Astrocyte (in vitro differentiated cells and primary cell): ENCODE measurements around the gene GALNT2. TPM values are rescaled to one million over a fixed set of nuclear protein-coding genes. Genes with fewer than 3 reads are reported as not detected.
A peak's percentile ranks its signal among the peaks of the same experiment; 100 is the strongest.

Source experiments
- DNase-seq: peaks from one replicate; pipeline ENCODE4 v3.0.0-alpha.2; 2010; ENCODE audit warnings: low read depth
- FAIRE-seq: peaks from 2 replicates; lab custom pipeline; 2011; peaks lifted over from hg19 to GRCh38; lab: Jason Lieb, UNC
- H2AFZ ChIP-seq: 2 replicates; pipeline ENCODE4 v1.6.0; 2012; ENCODE audit warnings: low read depth, low read length, inconsistent platforms
- H3K27ac ChIP-seq: 2 replicates; pipeline ENCODE4 v1.5.1; 2011; ENCODE audit warnings: low read depth, low read length, inconsistent platforms
- H3K27me3 ChIP-seq: 2 replicates; pipeline ENCODE4 v1.6.0; 2011; ENCODE audit warnings: low read length, inconsistent platforms; ENCODE audit not compliant: insufficient read depth
- H3K36me3 ChIP-seq: 2 replicates; pipeline ENCODE4 v1.5.1; 2011; ENCODE audit warnings: low read length, inconsistent platforms; ENCODE audit not compliant: insufficient read depth
- H3K4me1 ChIP-seq: 2 replicates; pipeline ENCODE4 v1.5.1; 2011; ENCODE audit warnings: low read length, inconsistent platforms; ENCODE audit not compliant: insufficient read depth
- H3K4me2 ChIP-seq: 2 replicates; pipeline ENCODE4 v1.6.0; 2012; ENCODE audit warnings: low read length, inconsistent platforms
- H3K4me3 ChIP-seq: 2 replicates; pipeline ENCODE4 v1.5.1; 2011; ENCODE audit warnings: low read depth, mild to moderate bottlenecking, low read length, inconsistent platforms; ENCODE audit not compliant: insufficient read depth
- H3K79me2 ChIP-seq: 2 replicates; pipeline ENCODE4 v1.6.0; 2012; ENCODE audit warnings: mild to moderate bottlenecking, low read length, inconsistent platforms; ENCODE audit not compliant: insufficient read depth
- H3K9ac ChIP-seq: 2 replicates; pipeline ENCODE4 v1.6.0; 2012; ENCODE audit warnings: mild to moderate bottlenecking, low read length, inconsistent platforms
- H3K9me3 ChIP-seq: 2 replicates; pipeline ENCODE4 v1.5.1; 2012; ENCODE audit warnings: low read depth, mild to moderate bottlenecking, low read length, inconsistent platforms; ENCODE audit not compliant: insufficient read depth
- H4K20me1 ChIP-seq: 2 replicates; pipeline ENCODE4 v1.6.0; 2012; ENCODE audit warnings: low read length, inconsistent platforms; ENCODE audit not compliant: insufficient read depth
- H3K27ac Mint-ChIP-seq: one replicate; pipeline ENCODE4 v1.8.0; 2021; ENCODE audit warnings: mild to moderate bottlenecking, mixed read lengths; ENCODE audit not compliant: unreplicated experiment
- H3K27me3 Mint-ChIP-seq: one replicate; pipeline ENCODE4 v1.8.0; 2021; ENCODE audit warnings: low read depth, mixed read lengths; ENCODE audit not compliant: unreplicated experiment
- H3K36me3 Mint-ChIP-seq: one replicate; pipeline ENCODE4 v1.8.0; 2021; ENCODE audit warnings: low read depth, mixed read lengths; ENCODE audit not compliant: unreplicated experiment
- H3K4me1 Mint-ChIP-seq: one replicate; pipeline ENCODE4 v1.8.0; 2021; ENCODE audit warnings: low read depth, mixed read lengths; ENCODE audit not compliant: unreplicated experiment
- H3K4me3 Mint-ChIP-seq: one replicate; pipeline ENCODE4 v1.8.0; 2021; ENCODE audit warnings: mild to moderate bottlenecking, moderate library complexity, mixed read lengths; ENCODE audit not compliant: unreplicated experiment
- H3K9me3 Mint-ChIP-seq: one replicate; pipeline ENCODE4 v1.8.0; 2021; ENCODE audit warnings: mild to moderate bottlenecking, mixed read lengths; ENCODE audit not compliant: unreplicated experiment
- EZH2 ChIP-seq: IDR thresholded peaks from 2 replicates; pipeline ENCODE4 v1.6.1; 2012; ENCODE audit warnings: mild to moderate bottlenecking, low read length, inconsistent platforms; ENCODE audit not compliant: insufficient read depth
- total RNA-seq: library from RNA; stranded (reverse); gene quantifications from 2 replicates; pipeline ENCODE4 v1.2.1, GENCODE V29; 2021
- TF ChIP-seq, protein P1 (sequence below): IDR thresholded peaks from 2 replicates; pipeline ENCODE4 v1.5.1; 2011; ENCODE audit warnings: low read depth, mild to moderate bottlenecking, inconsistent platforms, low read length, moderate library complexity; ENCODE audit not compliant: insufficient read depth

Gene GALNT2
- total RNA-seq, 1 donor from 2014 or later = 507 TPM

DNA sequence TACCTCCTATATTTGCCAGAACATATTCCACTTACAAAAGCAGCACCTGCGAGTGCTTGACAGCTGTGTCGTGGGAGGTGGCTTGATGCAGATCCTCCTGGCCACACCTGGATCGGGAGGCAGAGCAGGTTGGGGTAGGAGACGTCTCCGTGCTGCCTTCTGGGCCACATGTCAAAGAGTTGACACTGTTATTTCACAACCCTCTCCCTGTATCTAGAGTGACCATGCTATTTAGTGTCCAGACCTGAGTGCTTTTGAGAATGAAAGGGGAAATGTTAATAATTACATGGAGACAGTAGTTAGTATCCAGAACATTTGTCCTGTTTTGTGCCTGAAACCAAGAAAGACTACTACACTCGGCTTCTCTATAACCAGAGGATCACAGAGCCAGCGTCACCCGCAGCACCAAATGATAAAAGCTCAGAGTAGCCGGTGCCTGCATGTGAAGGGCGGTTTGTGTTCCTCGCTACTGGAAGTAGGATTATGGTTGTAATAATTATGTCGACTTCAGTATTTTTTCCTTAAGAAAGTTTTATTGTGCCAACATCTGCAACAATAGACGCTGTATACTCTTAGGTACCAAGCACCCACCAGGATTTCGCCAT, 77.1 kb downstream of the GALNT2 start:
- Histone ChIP-seq H3K36me3 (no peaks in the 10 kb centered on the region), H4K20me1 (peaks cover 96% of the 10 kb centered on the region), H2AFZ (no peak overlapping the region), H3K79me2 (peaks cover 94% of the 10 kb centered on the region), H3K9me3 (no peaks in the 10 kb centered on the region), H3K4me1 (peaks cover 27% of the 10 kb centered on the region), H3K4me3 (no peak overlapping the region), H3K4me2 (no peak overlapping the region), H3K9ac (no peak overlapping the region), H3K27me3 (no peaks in the 10 kb centered on the region), H3K27ac (no peak overlapping the region)
- Mint-ChIP-seq H3K27me3 (no peaks in the 10 kb centered on the region), H3K27ac (no peak overlapping the region), H3K4me3 (no peak overlapping the region), H3K9me3 (no peaks in the 10 kb centered on the region), H3K4me1 (peaks cover 86% of the 10 kb centered on the region), H3K36me3 (peaks cover 10% of the 10 kb centered on the region)
- DNase-seq (no peak), FAIRE-seq (no peak)
- no peak for TF ChIP-seq EZH2
- TF ChIP-seq, protein P1, sequence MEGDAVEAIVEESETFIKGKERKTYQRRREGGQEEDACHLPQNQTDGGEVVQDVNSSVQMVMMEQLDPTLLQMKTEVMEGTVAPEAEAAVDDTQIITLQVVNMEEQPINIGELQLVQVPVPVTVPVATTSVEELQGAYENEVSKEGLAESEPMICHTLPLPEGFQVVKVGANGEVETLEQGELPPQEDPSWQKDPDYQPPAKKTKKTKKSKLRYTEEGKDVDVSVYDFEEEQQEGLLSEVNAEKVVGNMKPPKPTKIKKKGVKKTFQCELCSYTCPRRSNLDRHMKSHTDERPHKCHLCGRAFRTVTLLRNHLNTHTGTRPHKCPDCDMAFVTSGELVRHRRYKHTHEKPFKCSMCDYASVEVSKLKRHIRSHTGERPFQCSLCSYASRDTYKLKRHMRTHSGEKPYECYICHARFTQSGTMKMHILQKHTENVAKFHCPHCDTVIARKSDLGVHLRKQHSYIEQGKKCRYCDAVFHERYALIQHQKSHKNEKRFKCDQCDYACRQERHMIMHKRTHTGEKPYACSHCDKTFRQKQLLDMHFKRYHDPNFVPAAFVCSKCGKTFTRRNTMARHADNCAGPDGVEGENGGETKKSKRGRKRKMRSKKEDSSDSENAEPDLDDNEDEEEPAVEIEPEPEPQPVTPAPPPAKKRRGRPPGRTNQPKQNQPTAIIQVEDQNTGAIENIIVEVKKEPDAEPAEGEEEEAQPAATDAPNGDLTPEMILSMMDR = no peak

DNA sequence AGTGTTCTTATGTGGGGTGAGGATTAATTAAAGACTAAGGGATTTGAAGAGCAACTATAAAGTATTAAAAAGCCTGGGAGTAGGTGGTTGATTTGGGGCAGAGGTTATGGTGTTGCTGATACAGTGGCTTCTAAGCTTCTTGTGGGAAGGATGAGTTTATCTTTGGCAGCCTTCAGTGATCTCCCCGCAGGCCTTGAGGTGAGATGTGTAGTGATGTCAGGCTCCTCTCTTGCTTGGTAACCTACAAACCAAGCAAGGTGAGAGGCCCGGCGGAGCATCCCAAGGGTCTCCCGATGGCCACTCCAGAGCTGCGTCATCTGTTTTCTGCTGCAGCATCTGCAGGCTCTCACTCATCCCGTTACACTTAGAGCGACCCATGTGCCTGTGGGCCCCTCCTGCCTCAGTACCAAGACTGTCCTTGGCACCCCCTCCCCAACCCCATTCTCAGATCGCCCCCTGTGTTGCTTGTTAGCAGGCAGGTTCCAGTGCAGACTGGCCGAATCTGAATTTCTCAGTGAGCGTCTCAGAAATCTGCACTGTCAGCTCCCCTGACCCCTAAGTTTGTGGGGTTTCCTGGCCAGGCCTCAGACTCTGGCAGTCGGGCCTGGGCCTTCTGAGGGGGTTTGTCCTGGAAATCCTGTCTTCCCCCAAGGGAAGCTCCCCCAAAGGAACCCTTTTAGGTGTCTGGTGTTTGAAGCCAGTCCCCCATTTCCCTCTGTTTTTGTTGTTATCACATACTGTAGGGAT, 77.9 kb downstream of the GALNT2 start:
- no peaks in the 10 kb centered on the region for H3K9me3 Mint-ChIP-seq
- H3K4me2 ChIP-seq = no peak overlapping the region
- no peak overlapping the region for H2AFZ ChIP-seq
- no peaks in the 10 kb centered on the region for H3K27me3 Mint-ChIP-seq
- no peak for DNase-seq
- H3K36me3 Mint-ChIP-seq = peaks cover 10% of the 10 kb centered on the region
- H4K20me1 ChIP-seq = peaks cover 96% of the 10 kb centered on the region
- no peak overlapping the region for H3K9ac ChIP-seq
- TF ChIP-seq, protein P1 = no peak
- no peak for TF ChIP-seq EZH2
- H3K4me3 ChIP-seq = no peak overlapping the region
- no peak overlapping the region for H3K27ac ChIP-seq
- peaks cover 94% of the 10 kb centered on the region for H3K79me2 ChIP-seq
- no peaks in the 10 kb centered on the region for H3K36me3 ChIP-seq
- H3K4me3 Mint-ChIP-seq = peak overlapping the region; percentile 74
- peaks cover 86% of the 10 kb centered on the region for H3K4me1 Mint-ChIP-seq
- peaks cover 23% of the 10 kb centered on the region for H3K4me1 ChIP-seq
- no peaks in the 10 kb centered on the region for H3K27me3 ChIP-seq
- H3K27ac Mint-ChIP-seq = no peak overlapping the region
- FAIRE-seq = no peak
- no peaks in the 10 kb centered on the region for H3K9me3 ChIP-seq

DNA sequence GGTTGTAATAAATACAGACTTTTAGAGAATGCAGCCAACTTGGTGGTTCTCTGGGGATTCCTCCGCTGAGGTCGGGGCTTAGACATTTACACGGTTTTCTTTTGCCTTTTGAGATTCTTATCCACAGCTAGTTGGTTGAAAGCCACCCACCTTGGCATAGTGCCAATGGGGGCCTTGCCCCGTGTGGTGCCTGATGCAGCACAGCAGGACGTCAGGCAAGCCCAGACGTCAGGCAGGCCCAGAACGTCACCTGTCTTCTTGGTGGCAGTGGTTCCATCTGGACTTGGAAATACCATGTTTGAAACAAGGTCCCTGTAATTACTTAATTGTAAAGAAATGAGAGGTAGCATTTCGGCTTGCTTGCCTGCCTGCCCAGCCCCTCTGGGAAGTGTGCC, 78.5 kb downstream of the GALNT2 start:
- no peak overlapping the region for H3K9ac ChIP-seq
- TF ChIP-seq EZH2 = no peak
- TF ChIP-seq, protein P1 = no peak
- no peak overlapping the region for H2AFZ ChIP-seq
- DNase-seq = no peak
- no peaks in the 10 kb centered on the region for H3K9me3 ChIP-seq
- no peak overlapping the region for H3K4me3 ChIP-seq
- Mint-ChIP-seq H3K36me3 (peaks cover 10% of the 10 kb centered on the region), H3K27ac (no peak overlapping the region), H3K9me3 (no peaks in the 10 kb centered on the region), H3K27me3 (no peaks in the 10 kb centered on the region), H3K4me3 (no peak overlapping the region), H3K4me1 (peaks cover 85% of the 10 kb centered on the region)
- H3K36me3 ChIP-seq = no peaks in the 10 kb centered on the region
- peaks cover 92% of the 10 kb centered on the region for H3K79me2 ChIP-seq
- no peak for FAIRE-seq
- H3K27ac ChIP-seq = no peak overlapping the region
- H3K27me3 ChIP-seq = no peaks in the 10 kb centered on the region
- H4K20me1 ChIP-seq = peaks cover 96% of the 10 kb centered on the region
- H3K4me1 ChIP-seq = peaks cover 22% of the 10 kb centered on the region
- H3K4me2 ChIP-seq = no peak overlapping the region
